H9 (cell line): Measurements from ENCODE around the gene EDN3. TPM values are rescaled to one million over a fixed set of nuclear protein-coding genes. Genes with fewer than 3 reads are reported as not detected.

Experiments used
- DNase-seq: peaks from one replicate; pipeline ENCODE4 v3.0.0-alpha.2; 2017
- H2AFZ ChIP-seq: one replicate; pipeline ENCODE4 v1.6.1; 2013; ENCODE audit warnings: mild to moderate bottlenecking, low read length, control low read depth, moderate library complexity
- H2AK5ac ChIP-seq: 2 replicates; pipeline ENCODE4 v1.6.1; 2013; ENCODE audit warnings: low read length, control low read depth, mixed read lengths; ENCODE audit not compliant: insufficient read length
- H2BK120ac ChIP-seq: one replicate; pipeline ENCODE4 v1.6.1; 2013; ENCODE audit warnings: low read depth, mild to moderate bottlenecking, low read length, control low read depth, inconsistent platforms; ENCODE audit not compliant: poor library complexity, severe bottlenecking
- H2BK12ac ChIP-seq: 2 replicates; pipeline ENCODE4 v1.6.1; 2013; ENCODE audit warnings: low read length, control low read depth, mixed read lengths, low read depth; ENCODE audit not compliant: insufficient read length
- H2BK15ac ChIP-seq: 2 replicates; pipeline ENCODE4 v1.6.1; 2013; ENCODE audit warnings: low read depth, low read length, control low read depth
- H2BK20ac ChIP-seq: one replicate; pipeline ENCODE4 v1.6.1; 2013; ENCODE audit warnings: low read depth, mild to moderate bottlenecking, low read length, control low read depth, inconsistent platforms; ENCODE audit not compliant: poor library complexity, severe bottlenecking
- H2BK5ac ChIP-seq: 2 replicates; pipeline ENCODE4 v1.6.1; 2013; ENCODE audit warnings: low read length, control low read depth, mixed read lengths; ENCODE audit not compliant: insufficient read length
- H3K14ac ChIP-seq: 2 replicates; pipeline ENCODE4 v1.6.1; 2013; ENCODE audit warnings: low read length, control low read depth; ENCODE audit not compliant: insufficient read depth
- H3K18ac ChIP-seq: 2 replicates; pipeline ENCODE4 v1.6.1; 2013; ENCODE audit warnings: low read depth, mild to moderate bottlenecking, mixed read lengths, low read length, control low read depth; ENCODE audit not compliant: insufficient read length
- H3K23ac ChIP-seq: 2 replicates; pipeline ENCODE4 v1.6.1; 2013; ENCODE audit warnings: low read length, control low read depth, mixed read lengths, low read depth; ENCODE audit not compliant: insufficient read length
- H3K23me2 ChIP-seq: 2 replicates; pipeline ENCODE4 v1.6.1; 2013; ENCODE audit warnings: low read depth, mild to moderate bottlenecking, mixed read lengths, low read length, control low read depth; ENCODE audit not compliant: insufficient read length, poor library complexity, severe bottlenecking
- H3K27ac ChIP-seq: 2 replicates; pipeline ENCODE4 v1.5.1; 2013; ENCODE audit warnings: low read length, control low read depth, mixed read lengths, low read depth; ENCODE audit not compliant: insufficient read length
- H3K27me3 ChIP-seq: 2 replicates; pipeline ENCODE4 v1.6.1; 2013; ENCODE audit warnings: low read length, control low read depth, inconsistent platforms; ENCODE audit not compliant: insufficient read depth
- H3K4ac ChIP-seq: 2 replicates; pipeline ENCODE4 v1.6.1; 2013; ENCODE audit warnings: low read depth, mild to moderate bottlenecking, control low read depth, inconsistent platforms, low read length, moderate library complexity
- H3K4me1 ChIP-seq: 2 replicates; pipeline ENCODE4 v1.6.1; 2013; ENCODE audit warnings: low read length, control low read depth, inconsistent platforms; ENCODE audit not compliant: insufficient read depth
- H3K4me2 ChIP-seq: 2 replicates; pipeline ENCODE4 v1.6.1; 2013; ENCODE audit warnings: low read length, control low read depth, mixed read lengths; ENCODE audit not compliant: insufficient read length, insufficient read depth
- H3K56ac ChIP-seq: 2 replicates; pipeline ENCODE4 v1.6.1; 2013; ENCODE audit warnings: low read depth, mild to moderate bottlenecking, mixed read lengths, low read length, control low read depth; ENCODE audit not compliant: insufficient read length
- H3K79me1 ChIP-seq: 2 replicates; pipeline ENCODE4 v1.6.1; 2013; ENCODE audit warnings: low read depth, mild to moderate bottlenecking, moderate library complexity, low read length, control low read depth, inconsistent platforms; ENCODE audit not compliant: insufficient read depth, poor library complexity, severe bottlenecking
- H3K79me2 ChIP-seq: 2 replicates; pipeline ENCODE4 v1.6.1; 2013; ENCODE audit warnings: low read length, control low read depth, inconsistent platforms; ENCODE audit not compliant: insufficient read depth
- H3K9ac ChIP-seq: 2 replicates; pipeline ENCODE4 v1.6.1; 2013; ENCODE audit warnings: low read length, control low read depth, mixed read lengths; ENCODE audit not compliant: insufficient read length; ENCODE audit errors: extremely low read depth
- H3K9me3 ChIP-seq: one replicate; pipeline ENCODE4 v1.6.1; 2013; ENCODE audit warnings: low read depth, low read length, inconsistent platforms; ENCODE audit not compliant: control insufficient read depth
- H3T11ph ChIP-seq: one replicate; pipeline ENCODE4 v1.6.1; 2013; ENCODE audit warnings: mild to moderate bottlenecking, low read length, control low read depth, inconsistent platforms
- H4K20me1 ChIP-seq: one replicate; pipeline ENCODE4 v1.6.1; 2013; ENCODE audit not compliant: control insufficient read depth, insufficient read length, insufficient read depth
- H4K5ac ChIP-seq: 2 replicates; pipeline ENCODE4 v1.6.1; 2013; ENCODE audit warnings: low read depth, mild to moderate bottlenecking, mixed read lengths, low read length, control low read depth; ENCODE audit not compliant: insufficient read length
- H4K8ac ChIP-seq: replicated peaks from 2 replicates; pipeline ENCODE4 v1.6.1; 2013; ENCODE audit warnings: low read length, control low read depth, mixed read lengths, low read depth; ENCODE audit not compliant: insufficient read length
- H4K91ac ChIP-seq: 2 replicates; pipeline ENCODE4 v1.6.1; 2013; ENCODE audit warnings: low read depth, mild to moderate bottlenecking, moderate library complexity, mixed read lengths, low read length, control low read depth; ENCODE audit not compliant: insufficient read length
- H3K27ac Mint-ChIP-seq, 3 experiments: 2 replicates in 2 of 3; 3 replicates in 1 of 3; pipeline ENCODE4 v1.8.0; 2020 to 2021; ENCODE audit warnings: mixed read lengths in 3 of 3, mild to moderate bottlenecking in 1 of 3, moderate library complexity in 1 of 3
- H3K27me3 Mint-ChIP-seq: 2 replicates; pipeline ENCODE4 v1.8.0; 2021; ENCODE audit warnings: low read depth, mild to moderate bottlenecking, moderate library complexity, mixed read lengths
- H3K36me3 Mint-ChIP-seq, 3 experiments: 2 replicates in 2 of 3; 3 replicates in 1 of 3; pipeline ENCODE4 v1.8.0; 2020 to 2021; ENCODE audit warnings: low read depth in 3 of 3, mixed read lengths in 3 of 3; ENCODE audit not compliant: insufficient read depth in 1 of 3
- H3K4me1 Mint-ChIP-seq, 2 experiments: 2 replicates each; pipeline ENCODE4 v1.8.0; 2020; ENCODE audit warnings: mixed read lengths in 2 of 2
- H3K4me3 Mint-ChIP-seq, 2 experiments: 2 replicates in 1 of 2; 3 replicates in 1 of 2; pipeline ENCODE4 v1.8.0; 2020 to 2021; ENCODE audit warnings: mild to moderate bottlenecking in 2 of 2, mixed read lengths in 2 of 2, moderate library complexity in 1 of 2
- H3K9me3 Mint-ChIP-seq, 2 experiments: 2 replicates in 1 of 2; 3 replicates in 1 of 2; pipeline ENCODE4 v1.8.0; 2020; ENCODE audit warnings: mild to moderate bottlenecking in 2 of 2, mixed read lengths in 2 of 2, moderate library complexity in 1 of 2
- WGBS: extraction: QIAGEN DNeasy Blood & Tissue Kit; methylation state at CpG from one replicate; pipeline ENCODE4 v1.1.7; 2013; ENCODE audit warnings: missing lambda C conversion rate, low lambda C conversion rate, mixed read lengths; ENCODE audit not compliant: insufficient read length; ENCODE audit errors: extremely low coverage; 5-methylcytosine and 5-hydroxymethylcytosine counted together
- total RNA-seq: library from RNA; stranded (reverse); gene quantifications from 2 replicates; pipeline ENCODE4 v1.2.1, GENCODE V29; 2021
- TF ChIP-seq, protein P1 (sequence below): fragments of 200-600 bp; sonication (generic); conservative IDR thresholded peaks from 3 replicates; pipeline ENCODE4 v1.8.0; 2021; ENCODE audit warnings: antibody characterized with exemption, mild to moderate bottlenecking

Gene EDN3
- total RNA-seq, 1 experiment from 2014 or later, result 0.20 TPM

- Histone ChIP-seq H3K4me2 (no peak overlapping the region), H3K79me2 (no peaks in the 10 kb centered on the region), H3K27me3 (no peaks in the 10 kb centered on the region), H3K56ac (no peak overlapping the region), H3K4me1 (no peaks in the 10 kb centered on the region), H3K9ac (no peak overlapping the region), H4K20me1 (no peaks in the 10 kb centered on the region), H3K23ac (no peak overlapping the region), H2BK12ac (no peak overlapping the region), H3K4ac (no peak overlapping the region), H3K14ac (no peak overlapping the region), H3K9me3 (no peaks in the 10 kb centered on the region), H3K23me2 (no peaks in the 10 kb centered on the region), H3T11ph (no peak overlapping the region), H2BK5ac (no peak overlapping the region), H4K8ac (no peak overlapping the region), H2AK5ac (no peak overlapping the region), H2BK15ac (no peak overlapping the region), H3K79me1 (no peaks in the 10 kb centered on the region), H2BK20ac (no peak overlapping the region), H4K91ac (no peak overlapping the region), H3K27ac (no peak overlapping the region), H3K18ac (no peak overlapping the region), H2BK120ac (no peak overlapping the region), H2AFZ (no peak overlapping the region), H4K5ac (no peak overlapping the region)
- WGBS, result no CpG with 5 or more reads among the region's 1 CpG
- Mint-ChIP-seq H3K36me3 (no peaks in the 10 kb centered on the region), H3K27ac (no peak overlapping the region), H3K4me3 (no peak overlapping the region), H3K4me1 (peaks cover 3 to 4% of the 10 kb centered on the region in 2 experiments; a peak in 2 of 4 replicates), H3K9me3 (no peaks in the 10 kb centered on the region; a peak in 1 of 5 replicates), H3K27me3 (peaks cover 44% of the 10 kb centered on the region)
- TF ChIP-seq, protein P1, sequence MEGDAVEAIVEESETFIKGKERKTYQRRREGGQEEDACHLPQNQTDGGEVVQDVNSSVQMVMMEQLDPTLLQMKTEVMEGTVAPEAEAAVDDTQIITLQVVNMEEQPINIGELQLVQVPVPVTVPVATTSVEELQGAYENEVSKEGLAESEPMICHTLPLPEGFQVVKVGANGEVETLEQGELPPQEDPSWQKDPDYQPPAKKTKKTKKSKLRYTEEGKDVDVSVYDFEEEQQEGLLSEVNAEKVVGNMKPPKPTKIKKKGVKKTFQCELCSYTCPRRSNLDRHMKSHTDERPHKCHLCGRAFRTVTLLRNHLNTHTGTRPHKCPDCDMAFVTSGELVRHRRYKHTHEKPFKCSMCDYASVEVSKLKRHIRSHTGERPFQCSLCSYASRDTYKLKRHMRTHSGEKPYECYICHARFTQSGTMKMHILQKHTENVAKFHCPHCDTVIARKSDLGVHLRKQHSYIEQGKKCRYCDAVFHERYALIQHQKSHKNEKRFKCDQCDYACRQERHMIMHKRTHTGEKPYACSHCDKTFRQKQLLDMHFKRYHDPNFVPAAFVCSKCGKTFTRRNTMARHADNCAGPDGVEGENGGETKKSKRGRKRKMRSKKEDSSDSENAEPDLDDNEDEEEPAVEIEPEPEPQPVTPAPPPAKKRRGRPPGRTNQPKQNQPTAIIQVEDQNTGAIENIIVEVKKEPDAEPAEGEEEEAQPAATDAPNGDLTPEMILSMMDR, result no peak
- DNase-seq, result no peak
Observed at GRCh38 chr20:59374261-59374660, 73.8 kb downstream of the EDN3 start.
